Trophoblast cell (in vitro differentiated cells and primary cell): ENCODE data around the gene OR2B3.
"Not testable (repeated sequence)": the region's sequence is repeated elsewhere in the genome, so short reads cannot be mapped to it uniquely, and the experiment has no call there.

ENCODE experiments used
- DNase-seq, 2 donors: peaks; one replicate each; pipeline ENCODE4 v3.0.0-alpha.2; 2016
- H2AFZ ChIP-seq: 2 replicates; pipeline ENCODE4 v1.6.1; 2013; ENCODE audit warnings: low read length, moderate library complexity, mild to moderate bottlenecking; ENCODE audit not compliant: insufficient read depth, poor library complexity
- H2AK5ac ChIP-seq: 2 replicates; pipeline ENCODE4 v1.6.1; 2013; ENCODE audit warnings: mild to moderate bottlenecking, low read length
- H2BK120ac ChIP-seq: 2 replicates; pipeline ENCODE4 v1.6.1; 2013; ENCODE audit warnings: low read length, mild to moderate bottlenecking, moderate library complexity; ENCODE audit not compliant: insufficient read depth, poor library complexity
- H2BK12ac ChIP-seq: 2 replicates; pipeline ENCODE4 v1.6.1; 2013; ENCODE audit warnings: mild to moderate bottlenecking, low read length, moderate library complexity
- H2BK5ac ChIP-seq: 2 replicates; pipeline ENCODE4 v1.6.1; 2013; ENCODE audit warnings: low read length, low read depth, moderate library complexity, mild to moderate bottlenecking; ENCODE audit not compliant: poor library complexity
- H3K14ac ChIP-seq: 2 replicates; pipeline ENCODE4 v1.6.1; 2013; ENCODE audit warnings: mild to moderate bottlenecking, low read length
- H3K18ac ChIP-seq: 2 replicates; pipeline ENCODE4 v1.6.1; 2013; ENCODE audit warnings: mild to moderate bottlenecking, low read length
- H3K23ac ChIP-seq: 2 replicates; pipeline ENCODE4 v1.6.1; 2013; ENCODE audit warnings: low read length
- H3K27ac ChIP-seq: 2 replicates; pipeline ENCODE4 v1.5.1; 2013; ENCODE audit warnings: low read depth, mild to moderate bottlenecking, inconsistent platforms, low read length, moderate library complexity
- H3K27me3 ChIP-seq: 2 replicates; pipeline ENCODE4 v1.6.1; 2013; ENCODE audit warnings: inconsistent platforms, mild to moderate bottlenecking, low read length, moderate library complexity; ENCODE audit not compliant: insufficient read depth
- H3K36me3 ChIP-seq, 2 experiments: 1 replicate in 1 of 2; 2 replicates in 1 of 2; pipeline ENCODE4 v1.6.1; 2013; ENCODE audit warnings: low read length in 2 of 2, mild to moderate bottlenecking in 2 of 2, moderate library complexity in 1 of 2; ENCODE audit not compliant: insufficient read depth in 2 of 2, control insufficient read depth in 1 of 2
- H3K4ac ChIP-seq: 2 replicates; pipeline ENCODE4 v1.6.1; 2013; ENCODE audit warnings: low read depth, mild to moderate bottlenecking, low read length, moderate library complexity
- H3K4me1 ChIP-seq, 2 experiments: 1 replicate in 1 of 2; 2 replicates in 1 of 2; pipeline ENCODE4 v1.6.1; 2013; ENCODE audit warnings: low read length in 2 of 2, mild to moderate bottlenecking in 2 of 2, moderate library complexity in 1 of 2; ENCODE audit not compliant: insufficient read depth in 2 of 2, control insufficient read depth in 1 of 2
- H3K4me2 ChIP-seq: 2 replicates; pipeline ENCODE4 v1.6.1; 2013; ENCODE audit warnings: inconsistent platforms, mild to moderate bottlenecking, low read length, moderate library complexity
- H3K4me3 ChIP-seq: 2 replicates; pipeline ENCODE4 v1.5.1; 2013; ENCODE audit warnings: mild to moderate bottlenecking, low read depth, low read length, inconsistent platforms
- H3K79me1 ChIP-seq: one replicate; pipeline ENCODE4 v1.6.1; 2013; ENCODE audit warnings: low read length
- H3K79me2 ChIP-seq: 2 replicates; pipeline ENCODE4 v1.6.1; 2013; ENCODE audit warnings: low read length, mild to moderate bottlenecking; ENCODE audit not compliant: control insufficient read depth, insufficient read depth, poor library complexity
- H3K9ac ChIP-seq: 2 replicates; pipeline ENCODE4 v1.6.1; 2013; ENCODE audit warnings: mild to moderate bottlenecking, low read length
- H3K9me3 ChIP-seq: 2 replicates; pipeline ENCODE4 v1.6.1; 2013; ENCODE audit warnings: low read depth, mild to moderate bottlenecking, control low read depth, inconsistent platforms, low read length; ENCODE audit not compliant: insufficient read depth
- H4K12ac ChIP-seq: 2 replicates; pipeline ENCODE4 v1.6.1; 2013; ENCODE audit warnings: low read depth, mild to moderate bottlenecking, low read length, moderate library complexity
- H4K8ac ChIP-seq: 2 replicates; pipeline ENCODE4 v1.6.1; 2013; ENCODE audit warnings: low read depth, mild to moderate bottlenecking, low read length, moderate library complexity
- H4K91ac ChIP-seq: one replicate; pipeline ENCODE4 v1.6.1; 2013; ENCODE audit warnings: low read depth, mild to moderate bottlenecking, low read length, moderate library complexity
- WGBS: extraction: QIAGEN DNeasy Blood & Tissue Kit; methylation state at CpG from one replicate; pipeline ENCODE4 v1.1.7; 2013; ENCODE audit warnings: missing lambda C conversion rate; ENCODE audit not compliant: insufficient read length, insufficient coverage; ENCODE audit errors: extremely low coverage; 5-methylcytosine and 5-hydroxymethylcytosine counted together

OR2B3 gene

GRCh38 chr6:29114964-29115363 lies 27.9 kb upstream of the OR2B3 start:
- not testable (repeated sequence) for H3K9ac ChIP-seq, H4K8ac ChIP-seq, H3K23ac ChIP-seq, H2AK5ac ChIP-seq, H3K4me1 ChIP-seq, H4K12ac ChIP-seq, H3K27me3 ChIP-seq, H3K14ac ChIP-seq, H2BK120ac ChIP-seq, H3K4me3 ChIP-seq, H3K4ac ChIP-seq, H3K4me2 ChIP-seq, H2AFZ ChIP-seq, H3K79me2 ChIP-seq, H4K91ac ChIP-seq, H3K27ac ChIP-seq, H2BK5ac ChIP-seq, H3K36me3 ChIP-seq, H3K9me3 ChIP-seq, H3K18ac ChIP-seq, DNase-seq, H2BK12ac ChIP-seq, H3K79me1 ChIP-seq
- no CpG with 5 or more reads among the region's 3 CpGs for WGBS

GRCh38 chr6:29112135-29112534 lies 25.0 kb upstream of the OR2B3 start:
- Histone ChIP-seq H2BK12ac (no peak overlapping the region), H3K23ac (no peak overlapping the region), H2AFZ (no peak overlapping the region), H4K91ac (no peak overlapping the region), H4K8ac (no peak overlapping the region), H3K4me2 (no peak overlapping the region), H3K4me3 (no peak overlapping the region), H2AK5ac (no peak overlapping the region), H3K79me1 (no peaks in the 10 kb centered on the region), H3K14ac (no peak overlapping the region), H3K27ac (no peak overlapping the region), H3K4me1 (peaks cover 0 to 2% of the 10 kb centered on the region in 2 experiments), H3K9ac (no peak overlapping the region), H3K9me3 (no peaks in the 10 kb centered on the region), H3K18ac (no peak overlapping the region), H2BK120ac (no peak overlapping the region), H2BK5ac (no peak overlapping the region), H3K79me2 (no peaks in the 10 kb centered on the region), H3K4ac (no peak overlapping the region), H4K12ac (no peak overlapping the region), H3K27me3 (no peaks in the 10 kb centered on the region), H3K36me3 (no peaks in the 10 kb centered on the region)
- no peak for DNase-seq
- no CpG with 5 or more reads among the region's 7 CpGs for WGBS

DNA sequence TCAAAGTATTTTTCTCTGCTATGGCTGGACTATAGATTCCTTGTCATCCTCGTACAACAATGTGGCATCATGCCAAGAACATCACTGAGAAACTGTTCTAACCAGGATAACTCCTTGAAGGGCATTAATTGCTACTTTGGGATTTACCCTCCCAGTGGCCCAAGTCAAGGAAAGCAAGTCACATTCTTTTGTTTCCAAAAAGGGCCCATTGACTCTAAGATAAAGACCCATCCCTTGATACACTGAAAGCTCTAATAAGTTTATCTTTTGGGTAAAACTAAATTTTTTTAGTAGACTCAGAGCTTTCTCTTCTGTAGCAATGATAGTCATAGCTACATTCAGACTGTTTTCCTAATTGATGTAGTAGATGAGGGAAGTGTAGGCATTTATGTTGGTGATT lies 20.6 kb upstream of the OR2B3 start, which contains the start of gene OR2J3:
Gene OR2J3, plus strand, starts transcription at position 301 of the 400 bp plus-strand sequence. CDS start 3,833 bp downstream, outside the sequence.
- Histone ChIP-seq H3K18ac (no peak within 1 kb of the TSS), H4K8ac (no peak within 1 kb of the TSS), H3K36me3 (no peaks in the 10 kb centered on the region), H3K79me2 (no peaks in the 10 kb centered on the region), H2AK5ac (no peak within 1 kb of the TSS), H4K12ac (no peak within 1 kb of the TSS), H3K9me3 (no peaks in the 10 kb centered on the region), H3K4me1 (no peaks in the 10 kb centered on the region), H2BK12ac (no peak within 1 kb of the TSS), H2BK120ac (no peak within 1 kb of the TSS), H3K14ac (no peak within 1 kb of the TSS), H3K9ac (no peak within 1 kb of the TSS), H2AFZ (no peak within 1 kb of the TSS), H2BK5ac (no peak within 1 kb of the TSS), H3K4me2 (no peak within 1 kb of the TSS), H3K4me3 (no peak within 1 kb of the TSS), H3K27ac (no peak within 1 kb of the TSS), H3K79me1 (no peaks in the 10 kb centered on the region), H3K27me3 (no peaks in the 10 kb centered on the region), H3K23ac (no peak within 1 kb of the TSS), H4K91ac (no peak within 1 kb of the TSS), H3K4ac (no peak within 1 kb of the TSS)
- WGBS, result no CpG with 5 or more reads among the region's 1 CpG
- DNase-seq, result no peak

DNA sequence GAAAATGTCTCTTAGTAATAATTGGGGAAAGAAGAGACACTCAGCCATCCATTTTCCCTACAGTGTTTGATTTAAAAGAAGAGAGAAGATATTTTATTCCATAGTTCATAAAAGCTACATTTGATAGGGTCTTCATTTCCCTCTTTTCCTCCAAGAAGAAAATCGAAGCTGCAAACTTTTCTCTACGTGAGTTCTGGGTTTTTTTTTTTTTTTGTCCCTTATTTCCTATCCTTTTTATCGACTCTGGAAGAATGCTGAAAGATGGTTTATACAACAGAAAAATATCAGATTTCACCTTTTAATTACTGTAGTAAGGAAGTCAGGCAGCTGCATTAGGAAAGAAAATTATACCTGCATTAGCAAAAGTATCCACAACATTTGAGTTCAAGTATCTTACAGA lies 12.1 kb upstream of the OR2B3 start, which contains the start of gene OR2J1:
Gene OR2J1, plus strand, starts transcription at position 301 of the 400 bp plus-strand sequence. CDS start 1,453 bp downstream, outside the sequence.
- Histone ChIP-seq H2AK5ac (no peak within 1 kb of the TSS), H4K12ac (no peak within 1 kb of the TSS), H3K79me2 (no peaks in the 10 kb centered on the region), H3K79me1 (no peaks in the 10 kb centered on the region), H3K18ac (no peak within 1 kb of the TSS), H3K4me3 (no peak within 1 kb of the TSS), H3K4ac (no peak within 1 kb of the TSS), H4K8ac (no peak within 1 kb of the TSS), H3K4me2 (no peak within 1 kb of the TSS), H3K9me3 (no peaks in the 10 kb centered on the region), H3K9ac (no peak within 1 kb of the TSS), H2BK120ac (no peak within 1 kb of the TSS), H2BK12ac (no peak within 1 kb of the TSS), H3K36me3 (no peaks in the 10 kb centered on the region), H3K27me3 (no peaks in the 10 kb centered on the region), H3K23ac (no peak within 1 kb of the TSS), H3K4me1 (no peaks in the 10 kb centered on the region), H4K91ac (no peak within 1 kb of the TSS), H3K27ac (no peak within 1 kb of the TSS), H2AFZ (no peak within 1 kb of the TSS), H3K14ac (no peak within 1 kb of the TSS), H2BK5ac (no peak within 1 kb of the TSS)
- WGBS, result no CpG with 5 or more reads among the region's 3 CpGs
- DNase-seq, result no peak
